IMR-90 (cell line): ENCODE measurements around the gene WASF3.

Source experiments
- RAD21 ChIP-seq: IDR thresholded peaks from 2 replicates; pipeline ENCODE4 v1.6.1; 2012; ENCODE audit warnings: low read length, improper control_type of control experiment
- TF ChIP-seq, protein P1 (sequence below): conservative IDR thresholded peaks from 2 replicates; pipeline ENCODE4 v1.5.1; 2012; ENCODE audit warnings: mild to moderate bottlenecking, low read depth, low read length, improper control_type of control experiment

DNA sequence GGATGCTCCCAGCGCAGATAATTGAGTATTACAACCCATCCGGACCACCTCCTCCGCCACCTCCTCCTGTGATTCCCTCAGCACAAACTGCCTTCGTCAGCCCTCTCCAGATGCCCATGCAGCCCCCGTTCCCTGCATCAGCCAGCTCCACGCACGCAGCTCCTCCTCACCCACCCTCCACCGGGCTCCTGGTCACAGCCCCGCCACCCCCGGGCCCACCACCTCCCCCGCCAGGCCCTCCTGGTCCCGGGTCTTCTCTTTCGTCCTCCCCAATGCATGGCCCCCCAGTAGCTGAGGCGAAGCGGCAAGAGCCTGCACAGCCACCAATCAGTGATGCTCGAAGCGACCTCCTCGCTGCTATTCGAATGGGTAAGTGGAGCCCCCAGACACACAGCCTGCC is 125.1 kb downstream of the WASF3 start:
- no peak for TF ChIP-seq RAD21
- TF ChIP-seq, protein P1, sequence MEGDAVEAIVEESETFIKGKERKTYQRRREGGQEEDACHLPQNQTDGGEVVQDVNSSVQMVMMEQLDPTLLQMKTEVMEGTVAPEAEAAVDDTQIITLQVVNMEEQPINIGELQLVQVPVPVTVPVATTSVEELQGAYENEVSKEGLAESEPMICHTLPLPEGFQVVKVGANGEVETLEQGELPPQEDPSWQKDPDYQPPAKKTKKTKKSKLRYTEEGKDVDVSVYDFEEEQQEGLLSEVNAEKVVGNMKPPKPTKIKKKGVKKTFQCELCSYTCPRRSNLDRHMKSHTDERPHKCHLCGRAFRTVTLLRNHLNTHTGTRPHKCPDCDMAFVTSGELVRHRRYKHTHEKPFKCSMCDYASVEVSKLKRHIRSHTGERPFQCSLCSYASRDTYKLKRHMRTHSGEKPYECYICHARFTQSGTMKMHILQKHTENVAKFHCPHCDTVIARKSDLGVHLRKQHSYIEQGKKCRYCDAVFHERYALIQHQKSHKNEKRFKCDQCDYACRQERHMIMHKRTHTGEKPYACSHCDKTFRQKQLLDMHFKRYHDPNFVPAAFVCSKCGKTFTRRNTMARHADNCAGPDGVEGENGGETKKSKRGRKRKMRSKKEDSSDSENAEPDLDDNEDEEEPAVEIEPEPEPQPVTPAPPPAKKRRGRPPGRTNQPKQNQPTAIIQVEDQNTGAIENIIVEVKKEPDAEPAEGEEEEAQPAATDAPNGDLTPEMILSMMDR, result no peak
